Hematopoietic multipotent progenitor cell (in vitro differentiated cells): Measurements from ENCODE around the gene SNRNP48. TPM values are rescaled to one million over a fixed set of nuclear protein-coding genes. Genes with fewer than 3 reads are reported as not detected.
A peak's percentile ranks its signal among the peaks of the same experiment; 100 is the strongest.

Experiments used
- DNase-seq, 3 donors: peaks; one replicate each; pipeline ENCODE4 v3.0.0-alpha.2; 2011 to 2015; ENCODE audit warnings: low read depth in 2 of 3, low spot score in 2 of 3
- total RNA-seq: library from RNA; depleted of rRNA; stranded (reverse); fragments of >200 nt; gene quantifications from one replicate; pipeline ENCODE4 v1.2.3, GENCODE V29; 2012

The SNRNP48 gene
- total RNA-seq, 1 donor, result 7.5 TPM

- no peak for DNase-seq
These were observed 912 bp downstream of the SNRNP48 start for GRCh38 chr6:7590918-7591302.

- no peak for DNase-seq
These were observed 1.8 kb downstream of the SNRNP48 start for GRCh38 chr6:7591770-7592169.

- no peak for DNase-seq
These were observed 3.2 kb downstream of the SNRNP48 start for GRCh38 chr6:7593229-7593628.

- no peak for DNase-seq
These were observed 4.7 kb downstream of the SNRNP48 start for GRCh38 chr6:7594579-7595125.

- no peak for DNase-seq
These were observed 14.0 kb downstream of the SNRNP48 start for GRCh38 chr6:7604003-7604402.

- DNase-seq, result no peak
These were observed 14.5 kb downstream of the SNRNP48 start for GRCh38 chr6:7604506-7604905.

- DNase-seq, result peak; percentile 24 to 71 (median 44)
These were observed 25.8 kb downstream of the SNRNP48 start for GRCh38 chr6:7615611-7616383.

- DNase-seq, result peak in 2 of 3 donors; percentile 71 to 85
These were observed 28.1 kb downstream of the SNRNP48 start for GRCh38 chr6:7617801-7618764.

GRCh38 chr6:7621761-7622160, 31.8 kb downstream of the SNRNP48 start:
- no peak for DNase-seq

- peak in 1 of 3 donors; percentile 24 for DNase-seq
These were observed 35.1 kb downstream of the SNRNP48 start for GRCh38 chr6:7624796-7625710.

- no peak for DNase-seq
These were observed 38.5 kb downstream of the SNRNP48 start for GRCh38 chr6:7628479-7628878.

- DNase-seq, result no peak
These were observed 38.9 kb downstream of the SNRNP48 start for GRCh38 chr6:7628909-7629308.

- DNase-seq, result no peak
These were observed 39.3 kb downstream of the SNRNP48 start for GRCh38 chr6:7629321-7629720.

GRCh38 chr6:7630792-7631191, 40.8 kb downstream of the SNRNP48 start:
- DNase-seq, result no peak

- DNase-seq, result no peak
These were observed 41.5 kb downstream of the SNRNP48 start for GRCh38 chr6:7631466-7631865.

GRCh38 chr6:7632501-7633290, 42.7 kb downstream of the SNRNP48 start:
- no peak for DNase-seq

- no peak for DNase-seq
These were observed 43.4 kb downstream of the SNRNP48 start for GRCh38 chr6:7633361-7633760.

GRCh38 chr6:7636151-7636550, 46.2 kb downstream of the SNRNP48 start:
- DNase-seq, result no peak

GRCh38 chr6:7637533-7637932, 47.5 kb downstream of the SNRNP48 start:
- DNase-seq, result no peak

GRCh38 chr6:7639427-7639826, 49.4 kb downstream of the SNRNP48 start:
- no peak for DNase-seq
